DOHH2 (cell line): ENCODE measurements around the gene ARHGAP23.

Experiments
- EZH2phosphoT487 ChIP-seq: fragments of 200-600 bp; sonication (generic); IDR thresholded peaks from 2 replicates; pipeline ENCODE4 v1.6.1; 2017; ENCODE audit warnings: borderline replicate concordance, mild to moderate bottlenecking, antibody characterized with exemption, low read length, moderate library complexity, mixed read lengths
- TF ChIP-seq, protein P1 (sequence below): fragments of 200-600 bp; sonication (generic); IDR thresholded peaks from one replicate; pipeline ENCODE4 v1.5.1; 2014; ENCODE audit warnings: antibody characterized with exemption, mild to moderate bottlenecking, low read depth, low read length; ENCODE audit not compliant: poor library complexity, severe bottlenecking

- TF ChIP-seq, protein P1, sequence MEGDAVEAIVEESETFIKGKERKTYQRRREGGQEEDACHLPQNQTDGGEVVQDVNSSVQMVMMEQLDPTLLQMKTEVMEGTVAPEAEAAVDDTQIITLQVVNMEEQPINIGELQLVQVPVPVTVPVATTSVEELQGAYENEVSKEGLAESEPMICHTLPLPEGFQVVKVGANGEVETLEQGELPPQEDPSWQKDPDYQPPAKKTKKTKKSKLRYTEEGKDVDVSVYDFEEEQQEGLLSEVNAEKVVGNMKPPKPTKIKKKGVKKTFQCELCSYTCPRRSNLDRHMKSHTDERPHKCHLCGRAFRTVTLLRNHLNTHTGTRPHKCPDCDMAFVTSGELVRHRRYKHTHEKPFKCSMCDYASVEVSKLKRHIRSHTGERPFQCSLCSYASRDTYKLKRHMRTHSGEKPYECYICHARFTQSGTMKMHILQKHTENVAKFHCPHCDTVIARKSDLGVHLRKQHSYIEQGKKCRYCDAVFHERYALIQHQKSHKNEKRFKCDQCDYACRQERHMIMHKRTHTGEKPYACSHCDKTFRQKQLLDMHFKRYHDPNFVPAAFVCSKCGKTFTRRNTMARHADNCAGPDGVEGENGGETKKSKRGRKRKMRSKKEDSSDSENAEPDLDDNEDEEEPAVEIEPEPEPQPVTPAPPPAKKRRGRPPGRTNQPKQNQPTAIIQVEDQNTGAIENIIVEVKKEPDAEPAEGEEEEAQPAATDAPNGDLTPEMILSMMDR: no peak
- TF ChIP-seq EZH2phosphoT487: no peak
These were observed 11.2 kb downstream of the ARHGAP23 start for GRCh38 chr17:38439436-38439835.
